Stimulated activated naive CD4-positive, alpha-beta T cell (primary cell): ENCODE results near the gene LPP.
"Not testable (repeated sequence)": the region's sequence is repeated elsewhere in the genome, so short reads cannot be mapped to it uniquely, and the experiment has no call there.

Experiments used
- DNase-seq, 6 experiments: peaks; one replicate each; lab custom pipeline; 2025; lab: John Stamatoyannopoulos, UW

Gene LPP

DNA sequence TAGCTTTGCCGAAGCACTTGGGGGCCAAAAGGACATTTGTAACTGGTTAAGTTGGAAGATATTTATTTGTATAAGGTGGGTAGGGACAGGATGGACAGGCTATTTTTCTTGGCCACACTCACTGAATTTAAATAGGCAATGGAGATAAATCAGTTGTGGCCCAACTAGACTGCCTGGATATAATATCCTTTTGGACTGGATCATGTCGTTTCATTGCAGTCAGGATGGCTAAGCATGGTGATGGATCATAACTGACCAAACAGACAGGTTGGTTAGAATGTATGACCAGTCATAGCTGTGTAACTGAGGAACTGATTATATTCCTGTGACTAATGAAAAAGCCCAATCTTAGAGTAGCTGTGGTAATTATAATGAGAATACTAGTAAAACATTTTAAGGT is 284.0 kb downstream of the LPP start:
- DNase-seq = no peak

DNA sequence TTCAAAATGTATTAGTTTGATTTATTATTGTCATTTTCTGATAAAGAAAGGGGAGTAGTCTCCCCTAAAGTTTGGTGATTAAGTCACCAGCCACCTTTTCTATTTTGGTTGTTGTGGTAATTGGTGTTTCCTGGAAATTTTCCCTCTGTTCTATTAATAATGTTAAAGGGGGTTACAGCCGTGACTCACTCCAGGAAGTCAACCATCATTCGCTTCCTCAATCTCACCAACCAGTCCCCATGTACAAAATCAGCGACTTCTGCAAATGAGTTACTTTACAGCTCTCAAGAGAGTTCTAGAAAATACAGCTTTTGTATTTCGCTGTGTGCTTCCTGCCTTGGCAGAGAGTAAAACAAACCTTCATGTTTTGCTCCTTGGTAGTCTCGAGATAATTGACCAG is 285.1 kb downstream of the LPP start:
- peak in 1 of 6 experiments; percentile 8 for DNase-seq

- DNase-seq = no peak
Observed at GRCh38 chr3:188440340-188440972, 286.5 kb downstream of the LPP start.

DNA sequence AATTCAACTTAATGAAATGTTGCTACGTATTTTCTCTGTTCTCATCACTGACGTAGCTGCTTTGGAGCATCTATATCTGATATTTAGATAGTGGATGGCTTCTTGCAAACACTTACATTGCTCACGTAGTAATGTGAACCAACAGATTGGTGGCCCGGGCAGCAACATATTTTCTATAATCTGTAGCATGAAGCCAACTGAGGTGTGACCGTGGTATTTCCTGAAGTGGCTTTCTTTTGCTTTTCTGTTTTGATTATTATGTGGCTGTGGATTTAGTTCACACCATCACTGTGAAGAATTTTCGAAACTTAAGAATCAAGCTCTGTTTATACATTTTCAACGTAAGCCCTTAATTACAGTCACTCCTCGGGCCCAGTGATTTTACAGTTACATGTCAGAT is 288.5 kb downstream of the LPP start:
- DNase-seq = no peak

GRCh38 chr3:188445175-188445574 is 291.2 kb downstream of the LPP start:
- DNase-seq = not testable (repeated sequence)

GRCh38 chr3:188446014-188446413 is 292.1 kb downstream of the LPP start:
- DNase-seq = no peak

- no peak for DNase-seq
Observed at GRCh38 chr3:188446766-188447165, 292.8 kb downstream of the LPP start.

DNA sequence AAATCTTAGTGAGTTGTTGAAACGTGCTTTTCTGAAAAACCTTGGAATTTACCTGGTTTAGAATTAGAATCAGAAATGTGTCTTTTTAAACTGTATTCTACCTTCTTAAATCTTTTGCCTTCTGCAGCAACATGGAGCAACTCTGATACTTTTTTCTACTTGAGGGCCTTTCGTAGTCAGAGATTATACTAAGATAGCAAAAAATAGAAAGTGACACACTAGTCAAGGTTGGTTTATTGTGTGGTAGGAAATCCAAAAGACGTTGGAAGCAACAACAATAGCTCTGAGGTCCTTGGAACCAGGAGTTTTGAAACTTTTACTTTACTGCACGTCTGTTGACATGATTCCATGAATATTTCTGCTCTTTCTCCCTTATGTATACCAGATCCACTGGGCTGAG is 294.9 kb downstream of the LPP start:
- DNase-seq = no peak

GRCh38 chr3:188449421-188449820 is 295.5 kb downstream of the LPP start:
- no peak for DNase-seq

- no peak for DNase-seq
Observed at GRCh38 chr3:188452158-188452772, 298.3 kb downstream of the LPP start.

DNA sequence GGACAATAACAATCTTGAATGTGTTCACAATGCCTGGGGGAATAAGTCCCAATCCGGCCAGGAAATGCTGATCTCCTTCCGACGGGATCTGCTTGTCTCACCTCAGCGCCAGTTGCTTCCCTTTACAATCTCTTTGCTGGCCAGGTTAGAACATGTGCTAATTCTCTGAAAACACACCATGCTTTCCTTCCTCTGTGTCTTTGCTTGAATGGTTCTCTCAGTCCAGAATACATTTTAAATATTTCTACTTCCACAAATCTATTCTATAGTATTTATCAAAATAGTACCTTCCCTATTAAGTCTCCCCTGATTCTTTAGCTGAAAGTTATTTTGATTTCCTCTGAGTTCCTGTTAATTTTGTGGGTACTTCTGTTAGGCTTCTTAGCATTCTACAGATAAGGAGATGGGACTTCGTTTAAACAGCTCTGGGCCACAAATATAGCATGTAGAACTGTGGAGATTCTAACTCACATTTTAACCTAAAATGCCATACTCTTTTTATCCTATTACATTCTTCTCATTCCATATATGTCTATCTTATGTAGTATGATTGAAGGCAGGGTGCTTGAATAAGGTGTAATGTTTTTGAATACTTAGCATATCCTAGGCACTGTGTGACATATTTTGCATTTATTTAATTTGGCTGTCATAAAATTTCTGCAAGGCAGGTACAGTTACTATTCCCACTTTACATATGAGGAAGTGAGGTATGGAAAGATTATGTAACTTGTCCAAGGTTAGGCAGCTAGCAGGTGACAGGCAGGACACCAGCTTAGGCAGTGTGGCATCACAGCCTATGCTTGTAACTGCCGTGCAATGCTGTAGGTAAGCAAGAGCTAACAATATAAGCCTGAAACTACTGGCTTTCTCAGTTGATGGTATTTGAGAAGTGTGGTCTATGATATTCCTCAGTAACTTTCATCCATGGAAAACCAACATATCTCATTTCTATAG is 299.8 kb downstream of the LPP start:
- no peak for DNase-seq

DNA sequence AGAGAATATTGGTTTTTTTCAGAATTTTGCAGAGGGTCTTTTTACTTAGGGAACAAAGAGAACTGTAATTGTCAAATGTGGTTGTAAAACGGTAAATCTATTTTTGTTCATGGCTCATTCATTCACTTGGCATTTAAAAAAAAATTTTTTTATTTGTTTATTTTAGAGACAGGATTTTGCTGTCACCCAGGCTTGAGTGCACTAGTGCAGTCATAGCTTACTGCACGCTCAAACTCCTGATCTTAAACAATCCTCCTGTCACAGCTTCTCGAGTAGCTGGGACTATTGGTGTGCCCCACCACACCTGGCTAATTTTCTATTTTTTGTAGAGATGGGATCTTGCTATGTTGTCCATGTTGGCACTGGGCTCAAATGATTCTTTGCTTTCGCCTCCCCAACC is 301.8 kb downstream of the LPP start:
- DNase-seq = no peak

- no peak for DNase-seq
Observed at GRCh38 chr3:188458756-188459155, 304.8 kb downstream of the LPP start.

DNA sequence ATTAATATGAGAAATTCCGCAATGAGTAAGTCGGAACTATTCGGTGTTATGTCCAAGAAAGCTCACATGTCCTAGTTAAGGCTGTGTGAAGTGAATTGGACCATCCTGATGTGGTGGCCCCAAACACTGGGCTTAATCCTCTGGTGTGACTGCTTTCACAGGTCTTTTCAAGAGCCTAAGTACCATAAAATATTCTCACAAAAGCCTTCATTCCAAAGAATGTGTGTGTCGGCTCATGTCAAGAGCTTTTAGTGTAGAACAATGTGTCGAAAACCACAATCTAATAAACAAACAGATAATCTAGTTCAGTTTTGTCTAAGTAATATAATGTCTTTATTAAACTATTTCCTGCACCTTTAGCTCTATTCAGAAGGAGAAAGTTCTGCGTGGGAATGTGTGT is 311.4 kb downstream of the LPP start:
- no peak for DNase-seq

GRCh38 chr3:188468196-188468595 is 314.2 kb downstream of the LPP start:
- no peak for DNase-seq

DNA sequence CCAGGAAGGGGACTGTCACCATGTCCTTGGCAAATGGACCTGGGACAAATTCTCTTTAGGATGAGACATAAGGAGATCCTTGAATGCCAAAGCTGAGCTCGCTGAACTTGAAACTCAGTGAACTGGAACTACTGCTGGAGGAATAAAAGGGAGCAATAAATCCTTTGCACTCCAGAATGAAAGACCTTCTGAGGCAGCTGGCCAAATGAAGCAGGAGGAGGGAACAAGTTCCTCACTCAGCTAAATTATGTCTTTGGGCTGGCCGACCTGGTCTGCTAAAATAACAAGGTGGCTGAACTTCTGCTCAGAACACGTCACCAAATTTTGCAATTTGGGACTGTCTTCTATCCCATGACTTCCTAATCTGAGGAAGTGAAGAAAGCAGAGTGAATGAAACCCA is 314.7 kb downstream of the LPP start:
- no peak for DNase-seq

DNA sequence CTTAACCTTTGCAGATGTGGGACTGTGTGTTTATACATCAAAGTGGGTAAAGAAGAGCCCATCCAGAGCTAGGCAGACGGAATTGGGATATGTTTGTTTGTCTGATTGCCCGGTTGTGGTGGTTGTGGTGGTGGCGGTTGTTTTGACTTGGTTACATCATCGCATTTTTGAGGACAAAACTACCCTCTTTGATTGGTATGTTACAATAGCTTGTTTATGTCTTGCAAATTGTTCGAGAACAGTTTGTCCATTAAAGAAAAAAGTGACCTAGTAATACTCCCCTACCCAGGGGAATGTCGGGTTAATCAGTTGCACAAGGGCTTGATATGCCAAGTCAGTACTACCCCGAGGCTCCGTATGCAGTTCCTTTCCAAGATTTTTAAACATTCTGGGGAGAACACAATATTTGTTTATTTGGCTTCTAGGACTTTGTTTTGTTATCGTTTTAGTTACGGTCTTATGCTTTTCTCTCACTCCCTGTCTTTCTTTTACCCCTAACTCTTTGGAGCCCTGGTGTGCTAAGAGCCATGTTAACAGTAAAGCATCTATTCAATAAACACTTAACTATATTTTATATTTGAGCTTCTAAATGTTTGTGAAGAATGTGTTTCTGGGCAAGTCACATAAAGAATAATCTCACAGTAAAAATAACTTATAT is 315.4 kb downstream of the LPP start:
- no peak for DNase-seq

DNA sequence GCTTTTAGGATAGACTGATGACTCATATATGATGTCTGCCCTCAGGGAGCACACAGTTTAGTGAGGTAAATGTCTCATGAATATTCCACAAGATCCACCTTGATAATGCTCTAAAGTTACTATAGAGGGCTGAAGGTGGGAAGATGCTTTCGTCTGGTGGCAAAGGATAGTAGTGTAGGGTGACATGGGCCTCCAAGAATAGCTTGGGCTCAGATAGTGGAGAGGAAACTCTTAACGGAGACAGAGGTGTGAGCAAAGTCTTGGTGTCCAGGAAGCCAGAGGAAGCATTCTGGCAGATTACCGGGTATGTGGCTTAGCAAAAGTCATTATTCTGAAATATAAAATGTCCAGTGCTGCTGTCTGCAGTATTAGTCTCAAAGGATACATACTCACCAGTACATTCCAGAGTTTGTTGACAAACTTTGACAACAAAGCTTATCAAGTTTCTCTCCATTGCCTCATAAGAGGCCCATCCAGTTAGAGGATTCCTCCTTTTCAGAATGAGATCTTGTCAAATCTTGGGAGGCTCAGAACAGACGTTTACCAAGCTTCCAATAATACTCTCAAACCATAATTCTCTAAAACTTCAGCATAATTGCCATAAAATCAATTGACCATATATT is 316.7 kb downstream of the LPP start:
- DNase-seq = no peak

- no peak for DNase-seq
Observed at GRCh38 chr3:188471723-188472122, 317.8 kb downstream of the LPP start.

- no peak for DNase-seq
Observed at GRCh38 chr3:188472336-188472735, 318.4 kb downstream of the LPP start.

DNA sequence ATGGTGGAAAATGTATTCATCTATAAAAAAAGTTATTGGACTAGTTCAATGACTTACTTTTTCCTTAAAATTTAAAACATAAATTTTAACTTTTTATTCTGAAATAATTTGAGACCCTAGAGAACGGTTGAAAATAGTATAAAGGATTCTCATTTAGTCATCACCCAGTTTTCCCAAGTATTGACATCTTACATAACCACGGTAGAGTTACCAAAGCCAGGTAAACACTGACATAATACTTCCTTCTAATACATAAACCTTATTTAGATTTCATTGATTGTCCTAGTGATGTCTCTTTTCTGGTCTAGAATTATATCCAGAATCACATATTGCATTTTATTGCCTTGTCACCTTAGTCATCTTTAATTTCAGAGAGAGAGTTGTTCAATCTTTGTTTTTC is 319.1 kb downstream of the LPP start:
- no peak for DNase-seq
